ENCODE data around the gene SPATA25.

SPATA25 gene

GRCh38 chr20:45873409-45874103, 13.9 kb downstream of the SPATA25 start:
- TF ChIP-seq CTCF (IDR thresholded peaks at IDR 0.05; ENCODE audit: control insufficient read depth, insufficient read depth, low read depth, low read length, missing control alignments), result no peak
- no peak overlapping the region for H3K4me3 ChIP-seq (ENCODE audit: control insufficient read depth, low read depth, low read length)
- no peak for DNase-seq (ENCODE audit: low read depth)

- no peak for TF ChIP-seq CTCF (IDR thresholded peaks at IDR 0.05; ENCODE audit: control insufficient read depth, insufficient read depth, low read depth, low read length, missing control alignments)
- DNase-seq (ENCODE audit: low read depth), result no peak
- no peak overlapping the region for H3K4me3 ChIP-seq (ENCODE audit: control insufficient read depth, low read depth, low read length)
Measured at GRCh38 chr20:45872626-45873025, 14.8 kb downstream of the SPATA25 start.

GRCh38 chr20:45867819-45868176, 19.6 kb downstream of the SPATA25 start:
- DNase-seq (ENCODE audit: low read depth), result no peak
- no peak overlapping the region for H3K4me3 ChIP-seq (ENCODE audit: control insufficient read depth, low read depth, low read length)
- TF ChIP-seq CTCF (IDR thresholded peaks at IDR 0.05; ENCODE audit: control insufficient read depth, insufficient read depth, low read depth, low read length, missing control alignments), result no peak

GRCh38 chr20:45867136-45867818, 20.1 kb downstream of the SPATA25 start:
- no peak for DNase-seq (ENCODE audit: low read depth)
- H3K4me3 ChIP-seq (ENCODE audit: control insufficient read depth, low read depth, low read length), result no peak overlapping the region
- no peak for TF ChIP-seq CTCF (IDR thresholded peaks at IDR 0.05; ENCODE audit: control insufficient read depth, insufficient read depth, low read depth, low read length, missing control alignments)

GRCh38 chr20:45866454-45866853, 21.0 kb downstream of the SPATA25 start:
- TF ChIP-seq CTCF (IDR thresholded peaks at IDR 0.05; ENCODE audit: control insufficient read depth, insufficient read depth, low read depth, low read length, missing control alignments), result no peak
- H3K4me3 ChIP-seq (ENCODE audit: control insufficient read depth, low read depth, low read length), result no peak overlapping the region
- DNase-seq (ENCODE audit: low read depth), result no peak

GRCh38 chr20:45863543-45864470, 23.6 kb downstream of the SPATA25 start:
- no peak for TF ChIP-seq CTCF (IDR thresholded peaks at IDR 0.05; ENCODE audit: control insufficient read depth, insufficient read depth, low read depth, low read length, missing control alignments)
- no peak for DNase-seq (ENCODE audit: low read depth)
- no peak overlapping the region for H3K4me3 ChIP-seq (ENCODE audit: control insufficient read depth, low read depth, low read length)

Data from AG09309 (cell line).